HG03469 (cell line): Measurements from ENCODE around the gene VPS37B.
"Not testable (repeated sequence)": the region's sequence is repeated elsewhere in the genome, so short reads cannot be mapped to it uniquely, and the experiment has no call there.

Source experiments
- ATAC-seq: cut with Tn5 transposase; IDR thresholded peaks from one replicate; pipeline ENCODE4 v1.9.1; 2021; ENCODE audit warnings: mild to moderate bottlenecking, moderate library complexity, moderate number of reproducible peaks; ENCODE audit not compliant: unreplicated experiment

VPS37B gene

DNA sequence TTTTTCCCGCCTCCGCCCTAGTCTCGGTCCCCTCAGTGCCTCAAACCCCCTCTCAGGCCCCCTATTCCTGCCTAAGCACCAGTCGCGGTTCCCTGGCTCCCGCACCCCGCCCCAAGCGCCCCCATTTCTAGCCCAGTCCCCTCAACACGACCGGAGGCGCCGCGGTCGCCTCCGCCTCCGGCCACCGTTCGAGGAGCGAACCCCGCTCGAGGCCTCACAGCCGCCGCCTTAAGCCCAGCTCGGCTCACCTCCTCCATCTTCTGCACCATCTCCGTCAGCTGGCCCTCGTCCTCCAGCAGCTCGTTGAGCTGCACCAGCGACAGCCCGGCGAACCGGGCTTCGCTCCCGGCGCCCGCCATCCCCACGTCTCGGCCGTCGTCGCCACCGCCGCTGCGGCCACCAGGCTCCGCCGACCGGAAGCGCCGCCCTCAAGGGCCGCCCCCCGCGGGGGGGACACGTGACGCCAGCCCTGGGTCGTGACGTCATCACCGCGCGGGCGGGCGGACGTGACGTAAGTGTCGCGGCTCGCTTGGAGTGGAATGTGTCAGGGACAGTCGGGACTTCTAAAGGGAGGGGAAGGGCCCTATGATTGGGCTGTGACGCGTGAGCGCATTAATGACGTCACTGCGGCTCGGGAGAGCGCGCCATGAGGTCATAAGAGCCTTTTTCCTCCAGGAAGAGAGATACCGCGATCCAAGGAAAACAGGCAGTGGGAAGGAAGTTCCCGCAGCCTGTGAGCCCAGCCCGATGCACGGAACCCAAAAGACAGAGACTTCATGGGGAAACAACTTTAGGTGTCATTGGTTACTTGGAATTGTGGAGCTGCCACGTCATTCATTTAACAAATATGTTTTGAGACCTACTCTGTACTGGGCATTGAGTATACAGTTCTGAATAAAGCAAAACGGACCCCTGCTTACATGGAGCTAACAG lies at the start of gene VPS37B:
Gene VPS37B (minus strand): TSS at position 421 of the 933 bp plus-strand sequence. CDS start 62 bp downstream, at position 359.
- no peak for ATAC-seq

- no peak for ATAC-seq
Measured at GRCh38 chr12:122944605-122945592, 49.0 kb upstream of the VPS37B start.

- no peak for ATAC-seq
Measured at GRCh38 chr12:122943196-122943595, 47.3 kb upstream of the VPS37B start.

DNA sequence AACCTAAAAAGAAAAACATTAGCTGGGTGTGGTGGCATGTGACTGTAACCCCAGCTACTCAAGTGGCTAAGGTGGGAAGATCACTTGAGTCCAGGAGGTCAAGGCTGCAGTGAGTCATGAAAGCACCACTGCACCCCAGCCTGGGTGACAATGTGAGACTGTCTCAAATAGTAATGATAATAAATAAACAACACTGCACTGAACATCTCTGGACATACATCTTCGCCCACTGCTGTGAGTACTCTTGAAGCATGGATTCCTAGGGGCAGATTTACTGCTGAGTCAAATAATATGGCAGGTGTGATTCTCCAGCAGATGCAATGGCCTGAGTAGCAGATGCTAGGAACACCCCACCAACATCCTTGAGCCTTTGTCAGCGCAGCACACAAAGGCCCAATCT lies 46.7 kb upstream of the VPS37B start:
- no peak for ATAC-seq

- not testable (repeated sequence) for ATAC-seq
Measured at GRCh38 chr12:122941351-122941750, 45.4 kb upstream of the VPS37B start.

GRCh38 chr12:122939125-122939524 lies 43.2 kb upstream of the VPS37B start:
- no peak for ATAC-seq

GRCh38 chr12:122937622-122938091 lies 41.7 kb upstream of the VPS37B start:
- ATAC-seq = no peak

DNA sequence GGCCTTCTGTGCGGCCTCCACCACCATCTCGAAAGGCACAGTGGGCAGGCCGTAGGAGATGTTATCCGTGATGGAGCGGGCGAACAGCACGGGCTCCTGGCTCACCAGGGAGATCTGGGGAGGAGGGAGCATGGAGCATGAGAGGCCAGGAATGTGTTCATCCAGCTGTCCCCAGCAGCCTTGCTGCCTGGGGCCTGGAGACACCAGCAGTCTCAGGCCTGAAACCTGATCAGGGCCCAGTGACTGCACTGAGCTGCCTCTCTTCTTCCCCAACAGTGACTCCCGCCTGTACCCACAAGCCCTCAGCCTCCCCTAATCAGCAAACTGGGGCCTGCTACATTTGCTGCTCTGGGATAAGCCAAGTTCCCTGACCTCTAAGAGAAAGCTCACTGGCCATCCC lies 39.4 kb upstream of the VPS37B start:
- no peak for ATAC-seq

GRCh38 chr12:122934722-122935121 lies 38.8 kb upstream of the VPS37B start:
- no peak for ATAC-seq

DNA sequence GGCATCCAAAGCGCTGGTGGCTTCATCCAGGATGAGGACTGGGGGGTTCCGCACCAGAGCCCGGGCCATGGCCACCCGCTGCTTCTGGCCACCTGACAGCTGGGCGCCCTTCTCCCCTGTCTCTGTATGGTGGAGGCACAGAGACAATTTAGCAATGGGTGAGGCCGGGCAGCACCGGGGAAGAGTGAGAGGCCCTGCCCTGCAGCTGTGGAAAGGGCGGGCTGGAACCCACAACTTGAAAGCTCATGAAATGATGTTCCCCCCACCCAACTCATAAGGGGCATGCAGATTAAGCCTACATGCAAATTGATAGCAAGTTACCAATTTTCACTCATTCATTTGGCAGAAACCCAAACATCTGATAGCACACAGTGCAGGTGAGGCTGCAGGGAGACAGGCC lies 36.3 kb upstream of the VPS37B start:
- no peak for ATAC-seq

DNA sequence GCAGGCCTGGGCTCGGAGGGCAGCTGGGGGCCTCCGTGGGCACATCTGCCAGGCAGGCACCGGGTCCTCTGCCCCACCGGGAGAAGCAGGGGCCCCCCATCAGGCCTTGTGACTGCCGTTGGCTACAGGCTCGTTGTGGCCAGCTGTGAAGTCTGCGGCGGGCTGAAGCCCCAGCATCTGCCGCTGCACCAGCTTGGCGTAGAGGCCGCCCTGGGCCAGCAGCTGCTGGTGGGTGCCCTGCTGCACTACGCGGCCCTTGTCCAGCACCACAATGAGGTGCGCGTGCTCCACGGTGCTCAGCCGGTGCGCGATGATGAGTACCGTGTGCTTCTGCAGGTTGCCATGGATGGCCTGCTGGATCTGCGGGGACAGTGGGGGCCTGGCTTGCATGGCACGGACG lies 33.9 kb upstream of the VPS37B start:
- no peak for ATAC-seq

DNA sequence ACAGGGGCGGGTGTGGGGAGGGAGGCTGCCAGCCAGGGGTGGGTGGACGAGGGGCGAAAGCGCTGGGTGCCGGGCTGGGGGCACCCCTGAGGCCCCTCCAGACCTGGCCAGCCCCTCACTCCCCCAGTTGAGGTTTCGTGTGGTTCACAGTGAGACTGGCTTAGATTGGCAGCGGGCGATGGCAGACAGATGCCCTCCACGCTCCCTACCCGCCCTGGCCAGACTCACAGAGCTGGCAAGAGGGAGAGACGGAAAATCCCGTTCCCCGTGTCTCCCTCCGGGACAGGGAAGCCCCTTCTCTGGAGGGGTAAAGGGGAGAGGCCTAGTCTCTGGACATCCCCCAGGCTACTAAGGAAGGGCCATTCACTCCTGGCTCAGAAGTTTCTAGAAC lies 33.2 kb upstream of the VPS37B start:
- ATAC-seq = no peak

DNA sequence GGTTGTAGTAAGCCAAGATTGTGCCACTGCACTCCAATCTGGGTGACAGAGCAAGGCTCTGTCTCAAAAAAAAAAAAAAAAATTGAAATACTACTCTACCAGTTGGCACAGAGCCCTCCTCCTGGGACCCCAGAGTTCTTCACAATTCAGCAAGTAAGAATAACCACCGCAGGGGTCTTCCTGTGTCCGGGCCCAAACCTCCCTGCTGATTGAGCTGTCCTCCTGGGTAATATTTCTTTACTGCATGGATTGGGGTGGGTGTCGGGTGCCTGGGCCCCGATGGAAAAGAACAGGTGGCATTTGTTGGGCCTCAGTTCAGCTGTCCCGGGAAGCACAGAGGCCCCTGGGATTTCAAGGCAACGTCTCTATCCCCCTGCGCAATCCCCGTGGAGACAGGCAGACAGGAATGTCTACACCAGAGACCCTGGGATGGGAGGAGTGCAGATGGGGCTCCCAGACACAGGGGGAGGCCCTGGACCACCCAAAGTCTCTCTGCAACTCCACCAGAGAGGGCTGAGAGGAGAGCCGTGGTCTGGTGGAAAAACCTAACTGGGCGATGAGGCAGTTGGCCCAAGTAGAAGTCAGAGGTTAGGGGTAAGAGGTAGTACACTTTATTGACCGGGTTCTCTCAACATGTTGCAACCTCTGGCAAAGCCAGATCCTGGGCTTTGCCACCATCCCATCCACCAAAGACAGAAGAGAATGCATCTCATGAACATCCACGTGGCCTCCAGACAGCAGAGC lies 32.7 kb upstream of the VPS37B start:
- no peak for ATAC-seq

DNA sequence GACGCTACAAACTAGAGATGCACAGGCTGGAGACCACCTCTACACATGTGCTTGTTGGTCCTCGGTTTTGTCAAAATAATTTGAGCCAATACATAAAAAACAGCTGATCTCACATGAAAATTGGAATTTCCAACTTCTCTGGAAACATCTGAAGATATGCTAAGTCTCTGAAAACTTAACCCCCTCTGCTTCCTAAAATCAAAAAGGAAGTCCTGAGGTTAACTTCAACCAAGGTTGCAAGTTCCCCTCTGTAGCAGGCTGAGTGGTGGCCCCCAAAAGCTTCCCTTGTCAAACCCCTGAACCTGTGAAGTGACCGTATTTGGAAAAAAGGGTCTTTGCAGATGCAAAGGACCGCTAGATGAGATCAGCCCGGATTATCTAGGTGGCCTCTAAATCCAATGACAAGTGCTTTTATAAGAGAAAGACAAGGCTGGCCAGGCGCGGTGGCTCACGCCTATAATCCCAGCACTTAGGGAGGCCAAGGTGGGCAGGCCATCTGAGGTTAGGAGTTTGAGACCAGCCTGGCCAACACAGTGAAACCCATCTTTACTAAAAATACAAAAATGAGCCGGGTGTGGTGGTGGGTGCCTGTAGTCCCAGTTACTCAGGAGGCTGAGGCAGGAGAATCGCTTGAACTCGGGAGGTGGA lies 32.0 kb upstream of the VPS37B start:
- ATAC-seq = no peak

DNA sequence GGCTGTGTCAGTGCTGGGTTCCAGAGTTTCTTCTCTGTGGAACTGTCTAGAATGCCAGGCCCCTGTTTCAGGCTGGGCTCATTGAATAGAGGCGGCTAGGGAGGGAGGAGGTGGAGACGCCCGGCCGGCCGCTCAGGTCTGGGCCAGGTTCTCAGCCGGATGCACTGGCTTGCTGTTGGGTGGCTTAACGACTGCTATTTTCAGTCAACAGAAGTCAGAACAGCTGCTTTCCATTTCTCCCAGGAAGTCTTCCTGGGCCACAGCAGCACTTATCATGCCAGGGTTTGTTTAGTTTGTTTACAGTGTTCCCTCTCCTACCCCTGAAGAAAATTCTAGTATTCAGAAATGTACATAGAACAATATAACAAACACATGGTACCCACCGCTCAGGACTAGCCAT lies 26.0 kb upstream of the VPS37B start:
- ATAC-seq = no peak

GRCh38 chr12:122920687-122921086 lies 24.8 kb upstream of the VPS37B start:
- ATAC-seq = no peak

GRCh38 chr12:122918827-122919226 lies 22.9 kb upstream of the VPS37B start:
- no peak for ATAC-seq

DNA sequence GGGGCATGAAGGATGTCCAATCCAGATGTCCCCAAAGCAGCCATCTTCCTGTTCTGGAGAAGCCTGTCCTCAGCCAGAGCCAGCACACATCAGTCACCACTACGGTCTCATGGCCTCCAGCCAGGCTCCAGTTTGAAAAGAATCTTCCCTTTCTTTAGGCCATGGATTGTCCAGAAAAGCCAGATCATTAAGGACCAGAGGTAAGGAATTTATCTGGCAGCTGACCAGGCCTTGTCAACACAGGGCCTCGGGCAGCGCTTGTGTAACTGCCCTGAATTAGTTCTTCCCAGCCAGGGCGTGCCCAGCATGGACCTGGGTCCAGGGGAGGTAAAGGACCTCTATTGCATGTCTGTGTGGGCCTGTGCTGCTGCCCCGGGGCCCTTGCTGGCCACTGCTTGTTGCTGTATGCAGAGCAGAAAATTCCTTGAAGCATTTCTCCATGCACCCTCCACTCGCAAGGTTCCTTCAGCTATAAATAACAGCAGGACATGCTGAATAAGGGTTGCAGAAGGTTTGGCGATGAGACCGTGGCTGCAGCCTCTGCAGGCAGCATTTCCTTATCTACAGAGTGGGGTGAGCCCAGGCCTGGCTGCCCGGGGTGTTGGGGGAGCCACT lies 21.7 kb upstream of the VPS37B start:
- no peak for ATAC-seq

DNA sequence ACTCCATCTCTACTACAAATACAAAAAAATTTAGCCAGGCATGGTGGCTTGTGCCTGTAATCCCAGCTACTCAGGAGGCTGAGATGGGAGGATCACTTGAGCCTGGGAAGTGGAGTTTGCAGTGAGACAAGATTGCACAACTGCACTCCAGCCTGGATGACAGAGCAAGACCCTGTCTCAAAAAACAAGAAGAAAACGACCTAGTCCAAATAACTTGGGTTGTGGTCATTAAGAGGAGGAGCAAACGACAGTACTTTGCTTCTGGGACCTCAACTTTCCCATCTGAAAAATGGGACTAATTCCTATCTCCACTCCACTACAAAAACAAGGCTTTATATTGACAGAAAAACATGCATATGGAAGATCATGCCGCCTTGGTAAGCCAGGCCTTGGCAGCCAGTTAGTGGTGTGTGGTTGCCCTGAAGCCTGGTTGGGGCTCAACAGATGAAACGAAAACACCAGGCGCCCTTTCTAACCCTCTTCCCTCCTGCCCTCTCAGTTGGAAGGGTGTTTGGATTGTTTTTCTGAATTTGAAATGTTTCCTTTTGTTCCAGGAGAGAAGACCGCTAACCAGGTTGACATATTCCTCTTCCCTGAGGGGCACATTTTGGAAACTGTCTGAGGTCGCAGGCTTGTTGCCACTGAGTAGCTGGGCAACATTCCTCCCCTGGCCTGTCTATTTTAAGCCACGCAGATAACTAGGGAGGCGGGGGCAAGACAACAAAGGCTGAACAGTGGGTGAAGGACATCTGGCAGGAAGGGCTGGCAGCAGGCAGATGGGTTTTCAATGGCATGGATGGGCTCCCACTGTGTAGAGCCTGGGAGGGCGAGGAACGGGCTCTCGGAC lies 13.7 kb upstream of the VPS37B start:
- no peak for ATAC-seq
